NCI-H1930 (cell line): ENCODE results near the gene NAT9.

Source experiments
- DNase-seq, 2 experiments: peaks; one replicate each; lab custom pipeline; 2025; lab: John Stamatoyannopoulos, UW

The NAT9 gene

GRCh38 chr17:74729368-74729767, 46.8 kb downstream of the NAT9 start:
- no peak for DNase-seq

- DNase-seq: no peak
These were observed 47.5 kb downstream of the NAT9 start for GRCh38 chr17:74728702-74729075.

GRCh38 chr17:74728033-74728701, 48.0 kb downstream of the NAT9 start:
- DNase-seq: no peak

DNA sequence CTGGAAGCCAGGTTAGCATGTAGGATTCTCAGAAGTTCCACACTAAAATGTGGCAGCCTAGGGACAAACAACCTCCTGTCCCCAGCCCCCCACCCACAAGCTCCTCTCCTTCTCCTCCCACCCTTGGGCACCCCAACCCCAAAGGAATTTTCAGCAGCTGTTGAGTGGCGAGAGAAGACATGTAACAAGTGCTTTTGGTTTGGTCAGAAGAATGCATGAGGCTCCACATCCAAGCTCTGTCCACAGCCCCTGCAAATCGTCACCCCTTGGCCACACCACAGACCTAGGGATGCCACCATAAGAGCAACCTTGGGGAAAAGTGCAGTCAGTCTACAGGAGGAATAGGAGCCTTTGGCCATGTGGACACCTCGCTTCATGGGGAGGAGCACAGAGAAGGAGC, 51.0 kb downstream of the NAT9 start:
- DNase-seq: no peak

- DNase-seq: no peak
These were observed 52.3 kb downstream of the NAT9 start for GRCh38 chr17:74723891-74724290.

DNA sequence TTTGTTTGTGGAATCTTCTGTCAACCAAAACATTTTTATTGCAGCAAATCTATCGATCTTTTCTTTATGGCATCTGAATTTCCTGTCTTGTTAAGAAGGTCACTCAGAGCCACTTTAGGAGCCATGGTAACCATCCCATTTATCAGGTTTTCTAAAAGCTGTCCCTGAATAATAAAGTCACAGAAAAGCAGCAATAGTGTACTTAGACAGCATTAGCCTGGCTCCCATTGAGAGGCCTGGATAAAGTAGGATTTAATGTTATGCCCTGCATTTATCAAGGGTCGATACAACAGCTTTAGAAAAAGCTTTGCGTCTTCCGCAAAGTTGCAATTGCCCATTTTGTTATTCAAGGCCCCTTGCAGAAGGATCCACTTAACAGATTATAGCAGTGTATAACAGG, 53.4 kb downstream of the NAT9 start:
- DNase-seq: no peak
